ENCODE data around the gene PKHD1.

PKHD1 gene

GRCh38 chr6:52102405-52102804, 15.0 kb upstream of the PKHD1 start:
- no peak overlapping the region for H3K4me3 ChIP-seq (ENCODE audit: low read length)
- no peaks in the 10 kb centered on the region for H3K27me3 ChIP-seq (ENCODE audit: control insufficient read depth, insufficient read depth, low read length)
- H3K9ac ChIP-seq (ENCODE audit: low read length) = no peak overlapping the region
- no peaks in the 10 kb centered on the region for H3K4me1 ChIP-seq (ENCODE audit: control insufficient read depth, low read depth, low read length)
- no peaks in the 10 kb centered on the region for H3K36me3 ChIP-seq (ENCODE audit: control insufficient read depth, low read depth, low read length)
- H3K27ac ChIP-seq (ENCODE audit: low read length) = no peak overlapping the region
- no peaks in the 10 kb centered on the region for H3K9me3 ChIP-seq (ENCODE audit: control insufficient read depth, low read depth, low read length)

GRCh38 chr6:52098721-52099120, 11.3 kb upstream of the PKHD1 start:
- no peaks in the 10 kb centered on the region for H3K27me3 ChIP-seq (ENCODE audit: control insufficient read depth, insufficient read depth, low read length)
- H3K9ac ChIP-seq (ENCODE audit: low read length) = no peak overlapping the region
- no peaks in the 10 kb centered on the region for H3K4me1 ChIP-seq (ENCODE audit: control insufficient read depth, low read depth, low read length)
- H3K27ac ChIP-seq (ENCODE audit: low read length) = no peak overlapping the region
- H3K4me3 ChIP-seq (ENCODE audit: low read length) = no peak overlapping the region
- no peaks in the 10 kb centered on the region for H3K36me3 ChIP-seq (ENCODE audit: control insufficient read depth, low read depth, low read length)
- no peaks in the 10 kb centered on the region for H3K9me3 ChIP-seq (ENCODE audit: control insufficient read depth, low read depth, low read length)

GRCh38 chr6:52089758-52090348, 2.4 kb upstream of the PKHD1 start:
- no peak overlapping the region for H3K9ac ChIP-seq (ENCODE audit: low read length)

DNA sequence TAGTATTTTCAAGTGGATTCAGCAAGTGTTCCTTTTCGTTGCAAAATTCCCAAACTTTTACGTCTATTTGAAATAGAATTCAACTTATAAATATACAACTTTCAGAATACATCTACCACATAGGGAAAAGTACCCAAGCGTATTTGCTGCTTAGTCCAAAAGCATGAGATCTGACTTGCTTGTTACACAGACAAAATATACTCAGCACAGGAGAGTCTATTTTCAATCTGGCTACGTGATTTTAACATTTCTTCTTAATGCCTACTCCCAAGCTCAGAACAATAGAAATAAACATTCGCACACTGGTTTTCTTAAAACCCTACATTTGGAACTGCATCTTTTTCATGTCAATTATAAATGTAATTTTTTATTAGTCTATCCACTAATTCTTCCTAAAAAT, 672 bp downstream of the PKHD1 start:
- H3K36me3 ChIP-seq (ENCODE audit: control insufficient read depth, low read depth, low read length) = no peaks in the 10 kb centered on the region
- no peak overlapping the region for H3K27ac ChIP-seq (ENCODE audit: low read length)
- no peaks in the 10 kb centered on the region for H3K27me3 ChIP-seq (ENCODE audit: control insufficient read depth, insufficient read depth, low read length)
- no peaks in the 10 kb centered on the region for H3K9me3 ChIP-seq (ENCODE audit: control insufficient read depth, low read depth, low read length)
- no peak overlapping the region for H3K9ac ChIP-seq (ENCODE audit: low read length)
- no peaks in the 10 kb centered on the region for H3K4me1 ChIP-seq (ENCODE audit: control insufficient read depth, low read depth, low read length)
- H3K4me3 ChIP-seq (ENCODE audit: low read length) = no peak overlapping the region

More at GRCh38 chr6:52089758-52090348, 2.4 kb upstream of the PKHD1 start:
- Histone ChIP-seq H3K9me3 (ENCODE audit: control insufficient read depth, low read depth, low read length) (no peaks in the 10 kb centered on the region), H3K4me1 (ENCODE audit: control insufficient read depth, low read depth, low read length) (no peaks in the 10 kb centered on the region), H3K36me3 (ENCODE audit: control insufficient read depth, low read depth, low read length) (no peaks in the 10 kb centered on the region), H3K27me3 (ENCODE audit: control insufficient read depth, insufficient read depth, low read length) (no peaks in the 10 kb centered on the region), H3K27ac (ENCODE audit: low read length) (no peak overlapping the region), H3K4me3 (ENCODE audit: low read length) (no peak overlapping the region)

DNA sequence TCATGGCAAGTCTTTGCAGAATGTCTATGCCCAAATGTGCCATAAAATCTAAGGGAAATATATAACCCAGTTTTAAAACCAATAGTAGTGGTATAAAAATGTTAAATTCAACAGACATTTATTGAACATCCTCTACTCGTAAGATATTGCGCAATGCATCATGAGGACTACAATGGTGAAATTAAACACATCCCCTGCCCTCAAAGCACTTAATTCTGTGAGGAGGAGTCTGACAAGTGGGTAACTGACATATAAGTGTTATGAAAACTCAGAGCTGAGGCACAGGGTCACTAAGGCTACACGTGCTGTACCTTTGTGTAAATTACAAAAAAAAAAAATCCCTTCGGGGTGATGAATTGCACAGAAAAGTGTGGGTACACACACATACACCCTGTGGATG, 6.2 kb downstream of the PKHD1 start:
- H3K27ac ChIP-seq (ENCODE audit: low read length) = no peak overlapping the region
- H3K9ac ChIP-seq (ENCODE audit: low read length) = no peak overlapping the region
- no peaks in the 10 kb centered on the region for H3K36me3 ChIP-seq (ENCODE audit: control insufficient read depth, low read depth, low read length)
- no peaks in the 10 kb centered on the region for H3K9me3 ChIP-seq (ENCODE audit: control insufficient read depth, low read depth, low read length)
- H3K4me1 ChIP-seq (ENCODE audit: control insufficient read depth, low read depth, low read length) = peaks cover 39% of the 10 kb centered on the region
- no peaks in the 10 kb centered on the region for H3K27me3 ChIP-seq (ENCODE audit: control insufficient read depth, insufficient read depth, low read length)
- no peak overlapping the region for H3K4me3 ChIP-seq (ENCODE audit: low read length)

GRCh38 chr6:52077961-52078625, 9.3 kb downstream of the PKHD1 start:
- Histone ChIP-seq H3K9me3 (ENCODE audit: control insufficient read depth, low read depth, low read length) (no peaks in the 10 kb centered on the region), H3K4me1 (ENCODE audit: control insufficient read depth, low read depth, low read length) (peaks cover 50% of the 10 kb centered on the region), H3K4me3 (ENCODE audit: low read length) (peak overlapping the region; percentile 21), H3K27ac (ENCODE audit: low read length) (no peak overlapping the region), H3K27me3 (ENCODE audit: control insufficient read depth, insufficient read depth, low read length) (no peaks in the 10 kb centered on the region), H3K9ac (ENCODE audit: low read length) (no peak overlapping the region), H3K36me3 (ENCODE audit: control insufficient read depth, low read depth, low read length) (no peaks in the 10 kb centered on the region)

GRCh38 chr6:52077180-52077884, 10.1 kb downstream of the PKHD1 start:
- Histone ChIP-seq H3K9ac (ENCODE audit: low read length) (no peak overlapping the region), H3K4me1 (ENCODE audit: control insufficient read depth, low read depth, low read length) (peaks cover 50% of the 10 kb centered on the region), H3K36me3 (ENCODE audit: control insufficient read depth, low read depth, low read length) (no peaks in the 10 kb centered on the region), H3K27ac (ENCODE audit: low read length) (peak overlapping the region; percentile 61), H3K27me3 (ENCODE audit: control insufficient read depth, insufficient read depth, low read length) (no peaks in the 10 kb centered on the region), H3K9me3 (ENCODE audit: control insufficient read depth, low read depth, low read length) (no peaks in the 10 kb centered on the region), H3K4me3 (ENCODE audit: low read length) (peak overlapping the region; percentile 50)

DNA sequence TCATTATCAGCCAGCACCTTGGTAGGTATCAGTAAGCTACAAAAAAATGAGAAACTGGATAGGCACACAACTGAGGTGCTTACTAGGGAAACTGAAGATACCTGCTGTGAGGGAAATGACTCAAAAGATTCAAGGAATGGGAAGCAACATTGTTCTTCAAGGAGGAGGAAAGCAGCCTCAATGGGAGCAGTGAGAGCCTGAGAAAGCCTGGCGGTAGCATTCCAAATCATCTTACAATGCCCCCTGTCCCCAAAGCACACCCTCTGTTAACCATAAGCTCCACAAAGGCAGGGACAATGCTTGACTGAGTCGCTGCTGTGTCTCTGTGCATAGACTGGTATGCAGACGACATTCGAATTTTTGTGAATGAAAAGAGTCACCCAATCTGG, 10.6 kb downstream of the PKHD1 start:
- peak overlapping the region; percentile 50 for H3K4me3 ChIP-seq (ENCODE audit: low read length)
- peak overlapping the region; percentile 61 for H3K27ac ChIP-seq (ENCODE audit: low read length)
- H3K4me1 ChIP-seq (ENCODE audit: control insufficient read depth, low read depth, low read length) = peaks cover 50% of the 10 kb centered on the region
- no peaks in the 10 kb centered on the region for H3K27me3 ChIP-seq (ENCODE audit: control insufficient read depth, insufficient read depth, low read length)
- H3K9me3 ChIP-seq (ENCODE audit: control insufficient read depth, low read depth, low read length) = no peaks in the 10 kb centered on the region
- no peak overlapping the region for H3K9ac ChIP-seq (ENCODE audit: low read length)
- H3K36me3 ChIP-seq (ENCODE audit: control insufficient read depth, low read depth, low read length) = no peaks in the 10 kb centered on the region

- Histone ChIP-seq H3K36me3 (ENCODE audit: control insufficient read depth, low read depth, low read length) (no peaks in the 10 kb centered on the region), H3K27me3 (ENCODE audit: control insufficient read depth, insufficient read depth, low read length) (no peaks in the 10 kb centered on the region), H3K4me3 (ENCODE audit: low read length) (no peak overlapping the region), H3K9me3 (ENCODE audit: control insufficient read depth, low read depth, low read length) (no peaks in the 10 kb centered on the region), H3K4me1 (ENCODE audit: control insufficient read depth, low read depth, low read length) (peaks cover 45% of the 10 kb centered on the region), H3K27ac (ENCODE audit: low read length) (no peak overlapping the region), H3K9ac (ENCODE audit: low read length) (no peak overlapping the region)
Measured at GRCh38 chr6:52074716-52075115, 12.7 kb downstream of the PKHD1 start.

GRCh38 chr6:52074155-52074554, 13.3 kb downstream of the PKHD1 start:
- Histone ChIP-seq H3K4me1 (ENCODE audit: control insufficient read depth, low read depth, low read length) (peaks cover 40% of the 10 kb centered on the region), H3K36me3 (ENCODE audit: control insufficient read depth, low read depth, low read length) (no peaks in the 10 kb centered on the region), H3K4me3 (ENCODE audit: low read length) (no peak overlapping the region), H3K27ac (ENCODE audit: low read length) (no peak overlapping the region), H3K9ac (ENCODE audit: low read length) (no peak overlapping the region), H3K27me3 (ENCODE audit: control insufficient read depth, insufficient read depth, low read length) (no peaks in the 10 kb centered on the region), H3K9me3 (ENCODE audit: control insufficient read depth, low read depth, low read length) (no peaks in the 10 kb centered on the region)

DNA sequence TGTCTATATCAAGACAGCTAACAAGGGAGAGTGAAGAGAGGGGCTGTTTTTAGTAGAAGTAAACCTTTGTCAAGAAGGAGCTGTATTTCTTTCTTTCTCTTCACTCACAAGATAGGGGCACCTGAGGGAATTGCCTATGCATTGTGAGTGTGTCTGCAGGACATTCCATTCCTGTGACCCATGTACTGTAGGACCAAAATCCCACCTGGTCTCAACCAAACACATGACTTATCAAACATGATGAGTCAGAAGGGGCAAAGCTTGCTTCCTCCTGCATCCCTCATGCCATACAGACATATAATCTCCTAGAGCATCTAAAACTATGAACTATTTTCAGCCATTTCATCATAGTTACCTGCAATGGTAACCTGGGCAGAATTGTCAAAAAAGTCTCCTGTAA, 21.8 kb downstream of the PKHD1 start:
- no peaks in the 10 kb centered on the region for H3K36me3 ChIP-seq (ENCODE audit: control insufficient read depth, low read depth, low read length)
- H3K4me1 ChIP-seq (ENCODE audit: control insufficient read depth, low read depth, low read length) = peaks cover 18% of the 10 kb centered on the region
- H3K27ac ChIP-seq (ENCODE audit: low read length) = no peak overlapping the region
- H3K9ac ChIP-seq (ENCODE audit: low read length) = no peak overlapping the region
- H3K9me3 ChIP-seq (ENCODE audit: control insufficient read depth, low read depth, low read length) = no peaks in the 10 kb centered on the region
- H3K27me3 ChIP-seq (ENCODE audit: control insufficient read depth, insufficient read depth, low read length) = no peaks in the 10 kb centered on the region
- H3K4me3 ChIP-seq (ENCODE audit: low read length) = no peak overlapping the region

Data from iPS-18a (cell line).